Measurements from ENCODE around the gene ZNF18. TPM values are rescaled to one million over a fixed set of nuclear protein-coding genes. Genes with fewer than 3 reads are reported as not detected.

ZNF18 gene
- total and polyA plus RNA-seq, 2 of the 13 experiments (the other 11 are each of a cell fraction or from before 2014, with no cell fraction given): 2.4 to 5.4 TPM

- TF ChIP-seq, protein P1, sequence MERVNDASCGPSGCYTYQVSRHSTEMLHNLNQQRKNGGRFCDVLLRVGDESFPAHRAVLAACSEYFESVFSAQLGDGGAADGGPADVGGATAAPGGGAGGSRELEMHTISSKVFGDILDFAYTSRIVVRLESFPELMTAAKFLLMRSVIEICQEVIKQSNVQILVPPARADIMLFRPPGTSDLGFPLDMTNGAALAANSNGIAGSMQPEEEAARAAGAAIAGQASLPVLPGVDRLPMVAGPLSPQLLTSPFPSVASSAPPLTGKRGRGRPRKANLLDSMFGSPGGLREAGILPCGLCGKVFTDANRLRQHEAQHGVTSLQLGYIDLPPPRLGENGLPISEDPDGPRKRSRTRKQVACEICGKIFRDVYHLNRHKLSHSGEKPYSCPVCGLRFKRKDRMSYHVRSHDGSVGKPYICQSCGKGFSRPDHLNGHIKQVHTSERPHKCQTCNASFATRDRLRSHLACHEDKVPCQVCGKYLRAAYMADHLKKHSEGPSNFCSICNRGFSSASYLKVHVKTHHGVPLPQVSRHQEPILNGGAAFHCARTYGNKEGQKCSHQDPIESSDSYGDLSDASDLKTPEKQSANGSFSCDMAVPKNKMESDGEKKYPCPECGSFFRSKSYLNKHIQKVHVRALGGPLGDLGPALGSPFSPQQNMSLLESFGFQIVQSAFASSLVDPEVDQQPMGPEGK (CRISPR knock-in tag; IDR thresholded peaks at IDR 0.05): 0 out of 2 replicates have a peak, but pooled peaks have one; percentile 20
- no peak; the same call in 1 of the 2 replicates for TF ChIP-seq CREB1 (IDR thresholded peaks at IDR 0.05)
- no peak for TF ChIP-seq CREB1 (CRISPR knock-in tag; IDR thresholded peaks at IDR 0.05)
- no peak for TF ChIP-seq TSC22D2 (CRISPR knock-in tag; IDR thresholded peaks at IDR 0.05; ENCODE audit: borderline replicate concordance)
- no peak for TF ChIP-seq ZNF850 (CRISPR knock-in tag; conservative IDR thresholded peaks at IDR 0.05)
- TF ChIP-seq ARNTL (CRISPR knock-in tag; IDR thresholded peaks at IDR 0.05): no peak
- TF ChIP-seq AGO1 (IDR thresholded peaks at IDR 0.05; ENCODE audit: low read depth, low read length, poor library complexity, severe bottlenecking): peak; percentile 90
- TF ChIP-seq MLX (CRISPR knock-in tag; IDR thresholded peaks at IDR 0.05): no peak
- TF ChIP-seq ZNF441 (CRISPR knock-in tag; IDR thresholded peaks at IDR 0.05; ENCODE audit: borderline replicate concordance): peak; percentile 28; the same call in 1 of the 2 replicates
- TF ChIP-seq IKZF5 (CRISPR knock-in tag; IDR thresholded peaks at IDR 0.05): peak; percentile 49
- TF ChIP-seq AGO2 (optimal IDR thresholded peaks at IDR 0.05; ENCODE audit: low read depth, low read length): peak; percentile 50
- TF ChIP-seq MEIS2 (CRISPR knock-in tag; IDR thresholded peaks at IDR 0.05): peak; percentile 87
- TF ChIP-seq CBX5 (CRISPR knock-in tag; IDR thresholded peaks at IDR 0.05; ENCODE audit: borderline replicate concordance): peak; percentile 12; the same call in 1 of the 2 replicates
- peak; percentile 77 for TF ChIP-seq THAP7 (CRISPR knock-in tag; IDR thresholded peaks at IDR 0.05)
- TF ChIP-seq ZNF331 (CRISPR knock-in tag; IDR thresholded peaks at IDR 0.05): peak; percentile 63; the same call in 1 of the 2 replicates
- peak; percentile 79 for TF ChIP-seq NR2C2 (CRISPR knock-in tag; IDR thresholded peaks at IDR 0.05; ENCODE audit: borderline replicate concordance)
- peak; percentile 89 for TF ChIP-seq GABPB1 (CRISPR knock-in tag; IDR thresholded peaks at IDR 0.05)
- peak; percentile 56; the same call in 1 of the 2 replicates for TF ChIP-seq ZSCAN21 (CRISPR knock-in tag; IDR thresholded peaks at IDR 0.05; ENCODE audit: borderline replicate concordance)
- peak; percentile 97 for TF ChIP-seq ZMYM4 (CRISPR knock-in tag; IDR thresholded peaks at IDR 0.05)
- peak; percentile 78 for TF ChIP-seq XRCC5 (optimal IDR thresholded peaks at IDR 0.05; ENCODE audit: low read length)
- 0 out of 2 replicates have a peak, but pooled peaks have one; percentile 21 for TF ChIP-seq SRY (CRISPR knock-in tag; IDR thresholded peaks at IDR 0.05)
- TF ChIP-seq BORCS8-MEF2B (CRISPR knock-in tag; IDR thresholded peaks at IDR 0.05): peak; percentile 64
- TF ChIP-seq NFYB (CRISPR knock-in tag; IDR thresholded peaks at IDR 0.05): peak; percentile 69
- TF ChIP-seq ZFP90 (CRISPR knock-in tag; IDR thresholded peaks at IDR 0.05; ENCODE audit: borderline replicate concordance): no peak; the same call in 1 of the 2 replicates
- TF ChIP-seq ZSCAN12 (CRISPR knock-in tag; IDR thresholded peaks at IDR 0.05): peak; percentile 89; the same call in 1 of the 2 replicates
- TF ChIP-seq TOE1 (CRISPR knock-in tag; IDR thresholded peaks at IDR 0.05): no peak
Observed at GRCh38 chr17:11997147-11997971, at the start of gene ZNF18 (continued).

Measured in HepG2 (cell line).